ENCODE measurements around the gene LGMN. TPM values are rescaled to one million over a fixed set of nuclear protein-coding genes. Genes with fewer than 3 reads are reported as not detected.

LGMN gene
- total RNA-seq, 1 experiment from 2014 or later, result 37.2 TPM

- Histone ChIP-seq H3K27me3 (ENCODE audit: control insufficient read depth, insufficient read depth, low read length) (no peaks in the 10 kb centered on the region), H3K4me3 (ENCODE audit: low read depth in 2 of 2, low read length in 2 of 2) (no peak overlapping the region), H3K4me1 (ENCODE audit: control insufficient read depth, insufficient read depth, low read length) (no peaks in the 10 kb centered on the region), H3K9me3 (ENCODE audit: control insufficient read depth, insufficient read depth, low read depth, low read length) (no peaks in the 10 kb centered on the region), H3K27ac (ENCODE audit: low read length) (no peak overlapping the region), H3K36me3 (ENCODE audit: control insufficient read depth, insufficient read depth, low read length) (no peaks in the 10 kb centered on the region)
- BruUV-seq (replicated peaks), result no TSS peak
- ChIA-PET POLR2A (no interaction called here), CTCF (interaction anchor here (0.6 kb wide), 1 partner anchor 756 kb away, joined by 4 read pairs; no protein-coding TSS in a partner anchor)
- intact Hi-C loops (cut with micrococcal nuclease; ENCODE audit: unreplicated experiment), result no loop called here
- TF ChIP-seq TCF7L2 (IDR thresholded peaks at IDR 0.05; ENCODE audit: low read depth, low read length), result no peak
- TF ChIP-seq POLR2AphosphoS5 (IDR thresholded peaks at IDR 0.05; ENCODE audit: low read depth, low read length), result no peak
- TF ChIP-seq CTCF (IDR thresholded peaks at IDR 0.05), result no peak
- TF ChIP-seq REST (IDR thresholded peaks at IDR 0.05; ENCODE audit: insufficient read depth in 1 of 2, low read depth in 2 of 2, low read length in 1 of 2), result no peak
- no peak for TF ChIP-seq SIN3A (IDR thresholded peaks at IDR 0.05; ENCODE audit: borderline replicate concordance, insufficient read depth, low read depth, low read length)
- in situ Hi-C loops (cut with HindIII; ENCODE audit: low pct_unique_long_range_greater_than_20kb, low sequenced_read_pairs), result no loop called here
- ATAC-seq, result no peak
- no peak for DNase-seq (ENCODE audit: low read depth, low spot score)
Measured at GRCh38 chr14:92728759-92729364, 19.6 kb downstream of the LGMN start.

- Histone ChIP-seq H3K4me1 (ENCODE audit: control insufficient read depth, insufficient read depth, low read length) (no peaks in the 10 kb centered on the region), H3K4me3 (ENCODE audit: low read depth in 2 of 2, low read length in 2 of 2) (no peak overlapping the region), H3K27me3 (ENCODE audit: control insufficient read depth, insufficient read depth, low read length) (no peaks in the 10 kb centered on the region), H3K27ac (ENCODE audit: low read length) (no peak overlapping the region), H3K9me3 (ENCODE audit: control insufficient read depth, insufficient read depth, low read depth, low read length) (no peaks in the 10 kb centered on the region), H3K36me3 (ENCODE audit: control insufficient read depth, insufficient read depth, low read length) (no peaks in the 10 kb centered on the region)
- TF ChIP-seq POLR2AphosphoS5 (IDR thresholded peaks at IDR 0.05; ENCODE audit: low read depth, low read length) (no peak), CTCF (IDR thresholded peaks at IDR 0.05) (no peak), TCF7L2 (IDR thresholded peaks at IDR 0.05; ENCODE audit: low read depth, low read length) (no peak), SIN3A (IDR thresholded peaks at IDR 0.05; ENCODE audit: borderline replicate concordance, insufficient read depth, low read depth, low read length) (no peak)
- intact Hi-C loops (cut with micrococcal nuclease; ENCODE audit: unreplicated experiment) (no loop called here), in situ Hi-C loops (cut with HindIII; ENCODE audit: low pct_unique_long_range_greater_than_20kb, low sequenced_read_pairs) (no loop called here)
- POLR2A ChIA-PET, result no interaction called here
- BruUV-seq (replicated peaks), result no TSS peak
- DNase-seq (ENCODE audit: low read depth, low spot score), result no peak
- CTCF ChIA-PET, result no interaction called here
- no peak for ATAC-seq
Measured at GRCh38 chr14:92726933-92727262, 21.5 kb downstream of the LGMN start.

Measured in Panc1 (cell line).